Bronchus fibroblast of lung (primary cell): Measurements from ENCODE around the gene RBM19. TPM values are rescaled to one million over a fixed set of nuclear protein-coding genes. Genes with fewer than 3 reads are reported as not detected.

Experiments
- total RNA-seq: library from RNA; depleted of rRNA; stranded (reverse); fragments of >200 nt; gene quantifications from 2 replicates; pipeline ENCODE4 v1.2.3, GENCODE V29; 2015

RBM19 gene
- total RNA-seq: 17.8 and 21.5 TPM in 2 replicates

GRCh38 chr12:113965951-113966797 is at the start of gene RBM19:
Gene RBM19 (minus strand): TSS chr12:113966325. CDS start chr12:113966227, 98 bp downstream.

